ENCODE measurements around the gene RELCH.
"Not testable (repeated sequence)": the region's sequence is repeated elsewhere in the genome, so short reads cannot be mapped to it uniquely, and the experiment has no call there.

Gene RELCH, protein sequence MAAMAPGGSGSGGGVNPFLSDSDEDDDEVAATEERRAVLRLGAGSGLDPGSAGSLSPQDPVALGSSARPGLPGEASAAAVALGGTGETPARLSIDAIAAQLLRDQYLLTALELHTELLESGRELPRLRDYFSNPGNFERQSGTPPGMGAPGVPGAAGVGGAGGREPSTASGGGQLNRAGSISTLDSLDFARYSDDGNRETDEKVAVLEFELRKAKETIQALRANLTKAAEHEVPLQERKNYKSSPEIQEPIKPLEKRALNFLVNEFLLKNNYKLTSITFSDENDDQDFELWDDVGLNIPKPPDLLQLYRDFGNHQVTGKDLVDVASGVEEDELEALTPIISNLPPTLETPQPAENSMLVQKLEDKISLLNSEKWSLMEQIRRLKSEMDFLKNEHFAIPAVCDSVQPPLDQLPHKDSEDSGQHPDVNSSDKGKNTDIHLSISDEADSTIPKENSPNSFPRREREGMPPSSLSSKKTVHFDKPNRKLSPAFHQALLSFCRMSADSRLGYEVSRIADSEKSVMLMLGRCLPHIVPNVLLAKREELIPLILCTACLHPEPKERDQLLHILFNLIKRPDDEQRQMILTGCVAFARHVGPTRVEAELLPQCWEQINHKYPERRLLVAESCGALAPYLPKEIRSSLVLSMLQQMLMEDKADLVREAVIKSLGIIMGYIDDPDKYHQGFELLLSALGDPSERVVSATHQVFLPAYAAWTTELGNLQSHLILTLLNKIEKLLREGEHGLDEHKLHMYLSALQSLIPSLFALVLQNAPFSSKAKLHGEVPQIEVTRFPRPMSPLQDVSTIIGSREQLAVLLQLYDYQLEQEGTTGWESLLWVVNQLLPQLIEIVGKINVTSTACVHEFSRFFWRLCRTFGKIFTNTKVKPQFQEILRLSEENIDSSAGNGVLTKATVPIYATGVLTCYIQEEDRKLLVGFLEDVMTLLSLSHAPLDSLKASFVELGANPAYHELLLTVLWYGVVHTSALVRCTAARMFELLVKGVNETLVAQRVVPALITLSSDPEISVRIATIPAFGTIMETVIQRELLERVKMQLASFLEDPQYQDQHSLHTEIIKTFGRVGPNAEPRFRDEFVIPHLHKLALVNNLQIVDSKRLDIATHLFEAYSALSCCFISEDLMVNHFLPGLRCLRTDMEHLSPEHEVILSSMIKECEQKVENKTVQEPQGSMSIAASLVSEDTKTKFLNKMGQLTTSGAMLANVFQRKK

GRCh38 chr18:62186774-62187542 is at the start of gene RELCH, which contains the start of gene PIGN:
Gene RELCH (plus strand): TSS chr18:62187255. CDS start chr18:62187506, 251 bp downstream.
Gene PIGN (minus strand): TSS chr18:62187056. CDS start chr18:62161353, 25,703 bp downstream.
- DNase-seq = peak; percentile 100
- TF ChIP-seq GATA1 (IDR thresholded peaks at IDR 0.05; ENCODE audit: low read depth, low read length) = no peak
- peak; percentile 82 for TF ChIP-seq POLR2A (IDR thresholded peaks at IDR 0.05; ENCODE audit: low read length)

DNA sequence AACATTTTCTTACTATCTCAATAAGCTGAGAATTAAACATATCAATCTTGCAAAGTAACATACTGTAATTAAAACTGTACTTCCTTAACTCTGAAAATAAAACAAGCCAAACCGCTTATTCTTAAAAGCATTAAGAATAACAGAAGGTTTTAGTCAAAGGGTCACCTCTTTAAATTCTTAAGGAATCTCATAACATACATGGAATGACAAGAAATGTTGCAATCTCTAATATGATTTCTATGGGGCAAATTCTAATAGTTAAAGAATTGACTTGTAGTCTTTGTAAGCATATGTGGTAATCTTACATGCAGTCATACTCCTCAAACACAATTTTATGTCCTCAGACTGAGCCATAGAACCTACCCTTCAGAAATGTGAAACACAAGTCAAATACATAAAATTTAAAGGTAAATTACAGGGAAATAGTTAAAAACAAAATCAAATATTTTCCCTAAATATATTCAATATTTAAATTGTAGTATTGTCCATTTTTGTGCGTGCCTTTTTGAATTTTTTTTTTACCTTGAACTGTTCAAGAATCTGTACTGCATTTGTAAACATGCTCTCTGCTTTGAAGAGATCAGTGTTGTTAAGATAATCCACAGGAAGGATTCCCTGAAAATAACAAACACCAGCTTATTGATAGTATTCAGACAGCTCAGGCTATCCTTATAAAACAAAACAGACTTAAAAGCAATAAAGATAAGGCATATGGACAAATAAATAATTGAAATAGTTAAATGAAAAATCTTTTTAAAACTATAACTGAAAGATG is 48.4 kb upstream of the RELCH start:
- no peak for DNase-seq
- TF ChIP-seq POLR2A (IDR thresholded peaks at IDR 0.05; ENCODE audit: low read length) = no peak
- no peak for TF ChIP-seq GATA1 (IDR thresholded peaks at IDR 0.05; ENCODE audit: low read depth, low read length)

- DNase-seq = no peak
- TF ChIP-seq POLR2A (IDR thresholded peaks at IDR 0.05; ENCODE audit: low read length) (no peak), GATA1 (IDR thresholded peaks at IDR 0.05; ENCODE audit: low read depth, low read length) (no peak)
Observed at GRCh38 chr18:62140259-62140658, 46.8 kb upstream of the RELCH start.

- TF ChIP-seq POLR2A (IDR thresholded peaks at IDR 0.05; ENCODE audit: low read length) (no peak), GATA1 (IDR thresholded peaks at IDR 0.05; ENCODE audit: low read depth, low read length) (no peak)
- DNase-seq = no peak
Observed at GRCh38 chr18:62144338-62144737, 42.7 kb upstream of the RELCH start.

GRCh38 chr18:62151068-62151771 is 35.8 kb upstream of the RELCH start:
- no peak for DNase-seq
- TF ChIP-seq GATA1 (IDR thresholded peaks at IDR 0.05; ENCODE audit: low read depth, low read length) (no peak), POLR2A (IDR thresholded peaks at IDR 0.05; ENCODE audit: low read length) (no peak)

GRCh38 chr18:62152844-62153243 is 34.2 kb upstream of the RELCH start:
- no peak for TF ChIP-seq GATA1 (IDR thresholded peaks at IDR 0.05; ENCODE audit: low read depth, low read length)
- TF ChIP-seq POLR2A (IDR thresholded peaks at IDR 0.05; ENCODE audit: low read length) = no peak
- no peak for DNase-seq

DNA sequence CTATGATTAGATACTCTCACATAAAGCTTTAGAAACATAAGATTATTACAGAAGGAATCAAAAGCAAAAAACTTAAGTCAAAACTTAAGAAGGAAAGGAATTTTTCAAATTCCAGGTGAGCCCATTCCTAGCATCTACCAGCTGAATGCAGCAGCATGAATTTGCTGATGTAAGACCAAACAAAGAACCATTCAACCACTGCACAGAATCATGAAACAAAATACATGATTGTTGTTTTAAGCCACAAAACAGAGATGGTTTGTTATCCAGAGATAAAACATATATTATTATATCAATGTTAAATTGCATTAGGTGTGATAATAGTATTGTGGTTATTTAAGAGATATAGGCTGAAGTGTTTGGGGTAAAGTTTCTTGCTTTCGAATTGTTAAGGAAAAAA is 29.2 kb upstream of the RELCH start:
- TF ChIP-seq POLR2A (IDR thresholded peaks at IDR 0.05; ENCODE audit: low read length) (no peak), GATA1 (IDR thresholded peaks at IDR 0.05; ENCODE audit: low read depth, low read length) (no peak)
- no peak for DNase-seq

- TF ChIP-seq POLR2A (IDR thresholded peaks at IDR 0.05; ENCODE audit: low read length) (no peak), GATA1 (IDR thresholded peaks at IDR 0.05; ENCODE audit: low read depth, low read length) (no peak)
- no peak for DNase-seq
Observed at GRCh38 chr18:62164310-62164709, 22.7 kb upstream of the RELCH start.

DNA sequence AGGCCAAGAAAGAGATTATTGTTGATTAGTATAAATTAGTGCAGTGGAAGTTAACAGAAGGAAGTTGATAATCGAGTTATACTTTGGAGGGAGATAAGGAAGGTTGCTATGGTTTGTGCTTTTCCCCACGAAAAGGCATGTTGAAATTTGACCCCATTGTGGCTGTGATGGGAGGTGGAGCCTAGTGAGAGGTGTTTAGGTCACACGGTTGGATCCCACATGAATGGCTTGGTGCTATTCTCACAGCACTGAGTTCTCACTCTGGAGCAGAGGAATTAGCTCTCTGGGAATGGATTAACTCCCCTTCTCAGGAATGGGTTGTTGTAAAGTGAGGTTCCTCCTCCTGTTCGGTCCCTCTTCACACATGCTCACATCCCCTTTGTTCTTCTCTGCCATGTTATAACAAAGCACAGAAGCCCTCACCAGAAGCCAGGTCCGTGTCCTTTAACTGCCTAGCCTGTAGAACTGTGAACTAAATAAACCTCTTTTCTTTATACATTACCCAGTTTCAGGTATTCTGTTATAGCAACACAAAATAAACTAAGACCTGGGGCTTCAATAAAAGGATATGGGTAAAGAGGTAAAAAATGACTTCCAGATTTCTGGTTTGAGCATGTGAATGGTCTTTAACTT is 22.1 kb upstream of the RELCH start:
- TF ChIP-seq POLR2A (IDR thresholded peaks at IDR 0.05; ENCODE audit: low read length) (no peak), GATA1 (IDR thresholded peaks at IDR 0.05; ENCODE audit: low read depth, low read length) (no peak)
- no peak for DNase-seq

DNA sequence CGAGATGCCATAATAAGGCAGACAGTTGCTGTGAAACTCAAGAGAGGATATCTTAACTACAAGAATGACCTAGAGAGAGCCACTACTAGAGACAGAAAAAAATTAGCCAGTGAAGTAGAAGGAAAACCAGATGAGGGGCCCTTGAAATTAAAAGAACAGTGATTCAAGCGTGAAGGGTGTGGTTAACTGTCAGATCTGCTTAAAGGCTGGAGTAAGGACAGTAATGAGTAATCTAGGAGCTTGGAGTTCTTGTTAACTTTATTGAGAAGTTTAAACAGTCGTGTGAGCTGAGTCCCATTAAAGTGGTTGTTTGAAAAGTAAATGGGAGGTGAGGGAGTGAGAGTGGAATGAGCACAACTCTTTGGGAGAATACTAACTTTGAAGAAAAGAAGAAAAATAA is 21.5 kb upstream of the RELCH start:
- TF ChIP-seq POLR2A (IDR thresholded peaks at IDR 0.05; ENCODE audit: low read length) (no peak), GATA1 (IDR thresholded peaks at IDR 0.05; ENCODE audit: low read depth, low read length) (no peak)
- DNase-seq = no peak

- DNase-seq = not testable (repeated sequence)
Observed at GRCh38 chr18:62166524-62166923, 20.5 kb upstream of the RELCH start.

Data from erythroblast (primary cell).